ENCODE measurements around the gene WBP2.
A peak's percentile ranks its signal among the peaks of the same experiment; 100 is the strongest.

The WBP2 gene

DNA sequence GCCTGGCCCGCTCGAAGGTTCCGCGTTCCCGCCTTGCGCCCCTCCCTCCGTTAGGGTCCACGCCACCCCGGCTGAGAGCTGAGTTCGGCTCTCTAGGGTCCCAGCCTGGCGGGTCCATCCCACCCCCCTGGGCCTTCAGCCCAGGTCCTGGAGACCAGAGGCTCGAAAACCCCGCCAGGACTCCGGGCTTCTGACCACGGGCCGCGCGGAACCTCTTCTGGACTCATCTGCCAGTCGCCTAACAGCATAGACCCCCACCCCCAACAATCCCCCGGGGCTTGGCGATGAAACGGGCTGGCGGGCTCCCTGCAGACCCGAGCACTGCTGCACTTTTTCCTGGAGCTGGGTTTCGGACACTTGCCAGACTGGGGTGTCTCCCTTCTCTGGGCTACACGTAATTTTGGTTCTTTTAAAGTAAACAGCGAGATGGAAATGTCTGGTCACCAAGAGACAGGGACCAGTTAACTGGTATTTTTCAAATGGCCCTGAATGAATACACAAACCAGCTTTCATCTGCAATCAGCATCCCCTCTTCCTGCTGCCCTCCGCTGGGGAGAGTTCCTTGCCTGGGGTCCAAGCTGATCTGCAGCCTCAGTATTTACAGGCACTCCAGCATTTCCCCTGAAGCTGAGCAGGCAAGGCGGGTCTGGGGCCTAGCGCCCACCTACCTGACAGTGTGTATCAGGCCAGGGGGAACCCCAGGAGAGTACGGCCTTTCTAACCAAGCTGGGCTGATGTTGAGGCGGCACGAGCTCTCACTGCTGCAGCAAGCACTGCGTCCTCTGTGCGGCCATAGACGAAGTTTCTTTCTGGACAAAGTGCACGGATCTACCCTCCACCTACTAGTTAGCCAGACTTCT is 42.3 kb upstream of the WBP2 start:
- H3K4me3 ChIP-seq (ENCODE audit: low read depth, low read length) = no peak overlapping the region
- H2AK5ac ChIP-seq (ENCODE audit: low read length) = no peak overlapping the region
- peak overlapping the region; percentile 61 for H3K4me2 ChIP-seq (ENCODE audit: low read length)
- H4K91ac ChIP-seq (ENCODE audit: low read depth, low read length) = peak overlapping the region; percentile 75
- no peaks in the 10 kb centered on the region for H3K27me3 ChIP-seq (ENCODE audit: insufficient read depth, low read length)
- H3K36me3 ChIP-seq (ENCODE audit: control insufficient read depth in 1 of 2, insufficient read depth in 2 of 2, low read length in 2 of 2) = peaks cover 40 to 49% of the 10 kb centered on the region in 2 experiments
- WGBS (ENCODE audit: extremely low coverage, insufficient coverage, insufficient read length) = no CpG with 5 or more reads among the region's 37 CpGs
- DNase-seq = no peak
- H3K4ac ChIP-seq (ENCODE audit: low read depth, low read length) = no peak overlapping the region
- peaks cover 7% of the 10 kb centered on the region for H3K79me2 ChIP-seq (ENCODE audit: control insufficient read depth, insufficient read depth, low read length, poor library complexity)
- H2BK120ac ChIP-seq (ENCODE audit: insufficient read depth, low read length, poor library complexity) = peak overlapping the region; percentile 20
- no peak overlapping the region for H3K9ac ChIP-seq (ENCODE audit: low read length)
- no peak overlapping the region for H2BK5ac ChIP-seq (ENCODE audit: low read depth, low read length, poor library complexity)
- no peaks in the 10 kb centered on the region for H3K9me3 ChIP-seq (ENCODE audit: insufficient read depth, low read depth, low read length)
- H2BK12ac ChIP-seq (ENCODE audit: low read length) = no peak overlapping the region
- peaks cover 6 to 8% of the 10 kb centered on the region in 2 experiments for H3K4me1 ChIP-seq (ENCODE audit: control insufficient read depth in 1 of 2, insufficient read depth in 2 of 2, low read length in 2 of 2)
- H3K23ac ChIP-seq (ENCODE audit: low read length) = no peak overlapping the region
- H4K12ac ChIP-seq (ENCODE audit: low read depth, low read length) = peak overlapping the region; percentile 82
- peak overlapping the region; percentile 87 for H2AFZ ChIP-seq (ENCODE audit: insufficient read depth, low read length, poor library complexity)
- peak overlapping the region; percentile 57 for H3K18ac ChIP-seq (ENCODE audit: low read length)
- peak overlapping the region; percentile 85 for H4K8ac ChIP-seq (ENCODE audit: low read depth, low read length)
- peaks cover 5% of the 10 kb centered on the region for H3K79me1 ChIP-seq (ENCODE audit: low read length)
- peak overlapping the region; percentile 59 for H3K14ac ChIP-seq (ENCODE audit: low read length)
- no peak overlapping the region for H3K27ac ChIP-seq (ENCODE audit: low read depth, low read length)

DNA sequence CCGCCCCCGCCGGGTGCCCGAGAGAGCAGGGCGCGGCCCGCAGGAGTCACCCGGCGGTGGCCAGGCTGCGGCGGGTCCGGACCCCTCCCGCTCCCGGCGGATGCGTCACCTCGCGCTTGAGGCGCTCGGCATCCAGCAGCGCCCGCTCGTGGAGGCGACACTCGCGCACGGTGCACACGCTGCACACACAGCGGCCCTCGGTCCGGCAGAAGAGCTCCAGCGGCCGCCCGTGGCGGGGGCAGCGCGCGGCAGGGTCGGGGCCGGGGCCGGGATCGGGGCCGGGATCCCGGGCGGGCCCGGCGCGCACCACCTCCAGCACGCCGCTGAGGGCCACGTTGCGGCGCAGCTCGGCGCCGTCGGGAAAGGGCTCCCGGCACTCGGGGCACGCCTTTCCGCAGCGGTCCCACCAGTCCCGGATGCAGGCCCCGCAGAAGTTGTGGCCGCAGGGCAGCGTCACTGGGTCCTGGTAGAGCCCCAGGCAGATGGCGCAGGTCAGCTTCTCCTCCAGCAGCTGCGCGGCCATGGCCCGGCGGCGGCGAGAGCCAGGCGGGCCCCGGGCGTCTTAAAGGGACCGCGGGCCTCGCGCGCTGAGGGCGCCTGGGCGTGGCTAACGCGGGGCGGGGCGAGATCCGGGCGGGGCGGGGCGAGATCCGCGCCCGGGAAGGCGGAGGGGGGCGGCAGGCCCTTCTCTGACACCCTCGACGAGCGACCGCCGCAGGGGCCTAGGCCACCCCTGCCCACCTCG is 41.5 kb upstream of the WBP2 start, which contains the start of gene TRIM65:
Gene TRIM65 (minus strand): TSS at position 537 of the 745 bp plus-strand sequence. CDS start 14 bp downstream, at position 523.
- Histone ChIP-seq H3K14ac (ENCODE audit: low read length) (peak within 1 kb of the TSS; percentile 86), H3K4ac (ENCODE audit: low read depth, low read length) (peak within 1 kb of the TSS; percentile 61), H4K8ac (ENCODE audit: low read depth, low read length) (peak within 1 kb of the TSS; percentile 85), H4K12ac (ENCODE audit: low read depth, low read length) (peak within 1 kb of the TSS; percentile 88), H3K23ac (ENCODE audit: low read length) (no peak within 1 kb of the TSS), H2AFZ (ENCODE audit: insufficient read depth, low read length, poor library complexity) (peak within 1 kb of the TSS; percentile 87), H3K4me2 (ENCODE audit: low read length) (peak within 1 kb of the TSS; percentile 89), H2AK5ac (ENCODE audit: low read length) (peak within 1 kb of the TSS; percentile 71), H3K4me3 (ENCODE audit: low read depth, low read length) (peak within 1 kb of the TSS; percentile 80), H3K18ac (ENCODE audit: low read length) (peak within 1 kb of the TSS; percentile 72), H2BK5ac (ENCODE audit: low read depth, low read length, poor library complexity) (peak within 1 kb of the TSS; percentile 3), H3K4me1 (ENCODE audit: control insufficient read depth in 1 of 2, insufficient read depth in 2 of 2, low read length in 2 of 2) (peaks cover 6 to 8% of the 10 kb centered on the region in 2 experiments), H3K79me2 (ENCODE audit: control insufficient read depth, insufficient read depth, low read length, poor library complexity) (peaks cover 7% of the 10 kb centered on the region), H3K79me1 (ENCODE audit: low read length) (peaks cover 5% of the 10 kb centered on the region), H2BK12ac (ENCODE audit: low read length) (peak within 1 kb of the TSS; percentile 23), H3K27ac (ENCODE audit: low read depth, low read length) (peak within 1 kb of the TSS; percentile 35), H4K91ac (ENCODE audit: low read depth, low read length) (peak within 1 kb of the TSS; percentile 75), H3K36me3 (ENCODE audit: control insufficient read depth in 1 of 2, insufficient read depth in 2 of 2, low read length in 2 of 2) (peaks cover 43 to 48% of the 10 kb centered on the region in 2 experiments), H3K9ac (ENCODE audit: low read length) (peak within 1 kb of the TSS; percentile 63), H3K27me3 (ENCODE audit: insufficient read depth, low read length) (no peaks in the 10 kb centered on the region), H3K9me3 (ENCODE audit: insufficient read depth, low read depth, low read length) (no peaks in the 10 kb centered on the region), H2BK120ac (ENCODE audit: insufficient read depth, low read length, poor library complexity) (peak within 1 kb of the TSS; percentile 59)
- WGBS (ENCODE audit: extremely low coverage, insufficient coverage, insufficient read length) = no CpG with 5 or more reads among the region's 102 CpGs
- DNase-seq = peak; percentile 90 to 91

DNA sequence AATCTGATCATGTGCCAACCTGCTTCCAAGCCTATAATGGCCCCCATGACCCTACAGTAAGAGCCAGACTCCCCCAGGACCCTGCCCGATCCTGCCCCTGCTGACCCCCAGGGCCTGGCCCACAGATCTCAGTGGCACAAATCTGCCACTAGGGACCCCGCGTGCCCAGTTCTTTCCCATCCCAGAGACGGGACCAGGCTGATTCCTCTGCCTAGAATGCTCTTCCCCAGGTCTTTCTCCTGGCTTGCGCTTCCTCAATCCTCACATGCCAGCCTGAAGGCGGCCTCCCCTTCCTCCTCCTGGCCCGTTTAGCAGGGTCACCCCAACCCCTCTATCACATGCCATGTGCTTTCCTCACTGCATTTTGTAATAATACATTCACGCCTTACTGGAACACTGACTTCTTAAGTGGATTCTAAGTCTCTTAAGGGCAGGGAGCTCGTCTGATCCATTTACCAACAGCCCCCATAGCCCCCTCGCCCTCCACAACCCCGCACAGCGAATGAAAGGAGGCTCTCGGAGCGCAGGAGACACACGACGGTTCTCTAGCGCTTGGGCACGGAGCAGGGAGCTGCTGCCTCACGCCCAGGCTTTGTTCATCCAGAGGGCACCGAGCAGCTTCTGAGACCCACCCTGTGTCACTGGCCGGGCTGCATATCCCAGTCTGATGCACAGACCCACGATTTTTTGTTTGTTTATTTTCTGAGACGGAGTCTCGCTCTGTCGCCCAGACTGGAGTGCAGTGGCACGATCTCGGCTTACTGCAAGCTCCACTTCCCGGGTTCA is 40.4 kb upstream of the WBP2 start:
- Histone ChIP-seq H3K79me2 (ENCODE audit: control insufficient read depth, insufficient read depth, low read length, poor library complexity) (peaks cover 7% of the 10 kb centered on the region), H3K36me3 (ENCODE audit: control insufficient read depth in 1 of 2, insufficient read depth in 2 of 2, low read length in 2 of 2) (peaks cover 44 to 47% of the 10 kb centered on the region in 2 experiments), H2AK5ac (ENCODE audit: low read length) (peak overlapping the region; percentile 71), H3K27me3 (ENCODE audit: insufficient read depth, low read length) (no peaks in the 10 kb centered on the region), H3K4ac (ENCODE audit: low read depth, low read length) (peak overlapping the region; percentile 61), H3K14ac (ENCODE audit: low read length) (peak overlapping the region; percentile 74), H2AFZ (ENCODE audit: insufficient read depth, low read length, poor library complexity) (peak overlapping the region; percentile 56), H4K12ac (ENCODE audit: low read depth, low read length) (peak overlapping the region; percentile 27), H2BK5ac (ENCODE audit: low read depth, low read length, poor library complexity) (no peak overlapping the region), H2BK120ac (ENCODE audit: insufficient read depth, low read length, poor library complexity) (peak overlapping the region; percentile 40), H3K4me2 (ENCODE audit: low read length) (peak overlapping the region; percentile 41), H4K8ac (ENCODE audit: low read depth, low read length) (peak overlapping the region; percentile 74), H3K27ac (ENCODE audit: low read depth, low read length) (no peak overlapping the region), H3K79me1 (ENCODE audit: low read length) (peaks cover 5% of the 10 kb centered on the region), H4K91ac (ENCODE audit: low read depth, low read length) (peak overlapping the region; percentile 42), H3K4me1 (ENCODE audit: control insufficient read depth in 1 of 2, insufficient read depth in 2 of 2, low read length in 2 of 2) (peaks cover 6 to 8% of the 10 kb centered on the region in 2 experiments), H3K18ac (ENCODE audit: low read length) (peak overlapping the region; percentile 72), H3K23ac (ENCODE audit: low read length) (no peak overlapping the region), H3K4me3 (ENCODE audit: low read depth, low read length) (no peak overlapping the region), H2BK12ac (ENCODE audit: low read length) (peak overlapping the region; percentile 23), H3K9ac (ENCODE audit: low read length) (peak overlapping the region; percentile 0), H3K9me3 (ENCODE audit: insufficient read depth, low read depth, low read length) (no peaks in the 10 kb centered on the region)
- peak; percentile 29 to 34 for DNase-seq
- WGBS (ENCODE audit: extremely low coverage, insufficient coverage, insufficient read length) = no CpG with 5 or more reads among the region's 28 CpGs
